ENCODE data around the gene FAM180B. TPM values are rescaled to one million over a fixed set of nuclear protein-coding genes. Genes with fewer than 3 reads are reported as not detected.

The FAM180B gene
- total RNA-seq, 4 donors from 2014 or later = not detected

DNA sequence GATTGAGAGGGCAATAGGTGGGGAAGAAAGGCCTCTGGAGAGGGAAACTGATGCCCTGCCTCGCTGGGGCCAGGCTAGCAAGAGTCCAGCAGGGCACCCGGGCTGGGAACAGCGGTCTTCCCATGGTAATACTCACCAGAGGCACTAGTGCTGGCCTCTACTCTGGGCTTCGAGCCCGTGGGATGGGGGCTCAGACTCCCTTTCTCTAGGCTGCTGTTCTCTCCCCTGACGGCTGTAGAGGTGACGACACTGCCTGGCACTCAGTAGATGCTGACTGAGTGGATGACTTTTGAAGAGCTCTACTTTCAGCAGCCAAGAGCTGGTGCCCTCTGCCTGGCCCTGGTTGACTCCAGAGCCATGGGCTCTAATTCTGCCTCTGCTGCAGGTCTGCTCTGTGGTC is 8.6 kb downstream of the FAM180B start:
- intact Hi-C loops (cut with DNase I; ENCODE audit: low total_unique reads) = no loop called here

DNA sequence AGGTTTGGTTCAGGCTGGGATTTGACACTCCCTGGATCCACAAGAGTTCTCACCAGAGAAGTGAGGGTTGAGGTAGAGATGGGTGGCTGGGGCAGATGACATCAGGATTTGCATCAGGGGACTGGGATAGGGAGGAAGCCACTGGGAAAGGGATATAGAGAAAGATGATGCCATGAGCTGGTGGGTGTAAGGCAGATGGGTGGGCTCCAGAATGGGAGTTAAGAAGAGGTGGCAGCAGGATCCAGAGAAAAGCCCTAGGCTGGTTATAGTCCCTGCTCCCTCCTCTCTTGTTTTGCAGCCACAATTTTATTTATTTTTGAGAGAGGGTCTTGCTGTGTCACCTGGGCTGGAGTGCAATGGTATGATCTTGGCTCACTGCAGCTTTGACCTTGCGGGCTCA is 9.5 kb downstream of the FAM180B start:
- intact Hi-C loops (cut with DNase I; ENCODE audit: low total_unique reads) = no loop called here
- ATAC-seq (no peak), DNase-seq (no peak)

More for the DNA sequence above, 8.6 kb downstream of the FAM180B start:
- in situ Hi-C loops (cut with MboI; ENCODE audit: low sequenced_read_pairs in 4 of 4) = no loop called here
- no peak for DNase-seq
- TF ChIP-seq, protein P1, sequence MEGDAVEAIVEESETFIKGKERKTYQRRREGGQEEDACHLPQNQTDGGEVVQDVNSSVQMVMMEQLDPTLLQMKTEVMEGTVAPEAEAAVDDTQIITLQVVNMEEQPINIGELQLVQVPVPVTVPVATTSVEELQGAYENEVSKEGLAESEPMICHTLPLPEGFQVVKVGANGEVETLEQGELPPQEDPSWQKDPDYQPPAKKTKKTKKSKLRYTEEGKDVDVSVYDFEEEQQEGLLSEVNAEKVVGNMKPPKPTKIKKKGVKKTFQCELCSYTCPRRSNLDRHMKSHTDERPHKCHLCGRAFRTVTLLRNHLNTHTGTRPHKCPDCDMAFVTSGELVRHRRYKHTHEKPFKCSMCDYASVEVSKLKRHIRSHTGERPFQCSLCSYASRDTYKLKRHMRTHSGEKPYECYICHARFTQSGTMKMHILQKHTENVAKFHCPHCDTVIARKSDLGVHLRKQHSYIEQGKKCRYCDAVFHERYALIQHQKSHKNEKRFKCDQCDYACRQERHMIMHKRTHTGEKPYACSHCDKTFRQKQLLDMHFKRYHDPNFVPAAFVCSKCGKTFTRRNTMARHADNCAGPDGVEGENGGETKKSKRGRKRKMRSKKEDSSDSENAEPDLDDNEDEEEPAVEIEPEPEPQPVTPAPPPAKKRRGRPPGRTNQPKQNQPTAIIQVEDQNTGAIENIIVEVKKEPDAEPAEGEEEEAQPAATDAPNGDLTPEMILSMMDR (IDR thresholded peaks at IDR 0.05 in 4 of 5, conservative IDR thresholded peaks at IDR 0.05 in 1 of 5) = no peak
- no peak for TF ChIP-seq POLR2A (IDR thresholded peaks at IDR 0.05)
- Histone ChIP-seq H3K4me1 (peaks cover 4 to 9% of the 10 kb centered on the region in 2 donors), H3K4me3 (no peak overlapping the region), H3K36me3 (no peaks in the 10 kb centered on the region), H3K27me3 (peaks cover 23 to 45% (median 39%) of the 10 kb centered on the region in 3 donors), H3K9me3 (no peaks in the 10 kb centered on the region), H3K27ac (no peak overlapping the region)
- no peak for ATAC-seq

DNA sequence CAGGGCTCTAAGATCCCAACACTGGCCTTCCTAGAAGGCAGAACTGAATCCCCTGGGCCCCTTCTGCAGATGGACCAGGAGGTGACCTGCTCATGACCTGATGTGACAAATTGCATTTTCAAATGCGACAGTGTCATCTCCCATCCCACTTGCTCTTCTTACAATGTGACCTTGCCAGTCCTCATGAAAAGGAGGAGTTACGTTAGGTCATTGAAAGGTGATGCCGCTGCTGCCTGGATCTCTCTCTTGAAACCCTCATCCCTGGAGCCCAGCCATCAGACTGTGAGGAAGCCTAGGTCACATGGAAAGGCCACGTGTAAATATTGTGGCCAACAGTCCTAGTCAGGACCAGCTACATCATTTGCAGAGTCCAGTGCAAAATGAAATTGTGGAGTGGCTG is 13.4 kb downstream of the FAM180B start:
- H3K9me3 ChIP-seq = no peaks in the 10 kb centered on the region
- peaks cover 0 to 2% (median under 1%) of the 10 kb centered on the region in 3 donors for H3K27me3 ChIP-seq
- H3K4me3 ChIP-seq = no peak overlapping the region
- H3K4me1 ChIP-seq = no peaks in the 10 kb centered on the region
- TF ChIP-seq, protein P1 (IDR thresholded peaks at IDR 0.05 in 4 of 5, conservative IDR thresholded peaks at IDR 0.05 in 1 of 5) = no peak
- TF ChIP-seq POLR2A (IDR thresholded peaks at IDR 0.05) = no peak
- intact Hi-C loops (cut with DNase I; ENCODE audit: low total_unique reads) (no loop called here), in situ Hi-C loops (cut with MboI; ENCODE audit: low sequenced_read_pairs in 4 of 4) (no loop called here)
- H3K27ac ChIP-seq = no peak overlapping the region
- DNase-seq = no peak
- ATAC-seq = peak in 1 of 2 donors; percentile 24
- no peaks in the 10 kb centered on the region for H3K36me3 ChIP-seq

More for the DNA sequence above, 9.5 kb downstream of the FAM180B start:
- H3K36me3 ChIP-seq = no peaks in the 10 kb centered on the region
- no peaks in the 10 kb centered on the region for H3K9me3 ChIP-seq
- TF ChIP-seq, protein P1 (IDR thresholded peaks at IDR 0.05 in 4 of 5, conservative IDR thresholded peaks at IDR 0.05 in 1 of 5) = no peak
- TF ChIP-seq POLR2A (IDR thresholded peaks at IDR 0.05) = no peak
- in situ Hi-C loops (cut with MboI; ENCODE audit: low sequenced_read_pairs in 4 of 4) = no loop called here
- H3K4me3 ChIP-seq = no peak overlapping the region
- peaks cover 21 to 39% (median 33%) of the 10 kb centered on the region in 3 donors for H3K27me3 ChIP-seq
- peaks cover 4 to 9% of the 10 kb centered on the region in 2 donors for H3K4me1 ChIP-seq
- H3K27ac ChIP-seq = no peak overlapping the region

DNA sequence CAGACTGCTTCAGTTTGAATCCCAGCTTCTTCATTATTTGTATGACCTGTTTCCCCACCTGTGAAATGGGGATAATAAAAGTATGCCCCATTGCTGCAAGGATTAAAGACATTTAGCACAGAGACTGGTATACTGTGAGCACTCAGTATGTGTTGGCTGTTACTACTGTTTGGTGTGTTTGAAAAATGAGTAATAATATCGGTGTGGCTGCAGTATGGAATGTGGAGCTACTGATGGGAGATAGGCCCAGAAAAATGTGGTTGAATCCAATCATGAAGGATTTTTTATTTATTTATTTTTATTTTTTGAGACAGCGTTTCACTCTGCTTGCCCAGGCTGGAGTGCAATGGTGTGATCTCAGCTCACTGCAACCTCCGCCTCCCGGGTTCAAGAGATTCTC is 16.8 kb downstream of the FAM180B start:
- ATAC-seq = no peak

DNA sequence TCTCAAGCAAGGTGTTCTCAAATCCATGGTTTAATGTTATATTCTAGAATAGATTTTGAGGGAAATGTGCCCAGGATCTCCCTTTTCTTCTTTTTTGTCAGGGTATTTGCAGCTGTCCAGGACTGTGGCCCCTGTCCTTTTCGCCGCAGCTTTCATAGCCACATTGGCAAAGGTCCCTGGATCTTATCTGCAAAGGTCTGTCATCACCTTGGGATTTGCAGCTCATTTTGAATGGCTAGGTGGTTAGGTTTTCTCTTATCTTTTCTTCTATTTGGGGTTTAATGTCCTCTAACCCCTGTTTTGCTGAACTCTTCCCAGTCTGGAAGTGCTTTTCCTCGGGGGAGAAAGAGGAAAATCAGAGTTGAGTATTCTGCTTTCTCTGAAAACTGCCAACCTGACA is 19.4 kb downstream of the FAM180B start:
- H3K4me1 ChIP-seq = no peaks in the 10 kb centered on the region
- DNase-seq = no peak
- no peaks in the 10 kb centered on the region for H3K36me3 ChIP-seq
- H3K4me3 ChIP-seq = no peak overlapping the region
- intact Hi-C loops (cut with DNase I; ENCODE audit: low total_unique reads) = no loop called here
- no peak for ATAC-seq
- no peaks in the 10 kb centered on the region for H3K27me3 ChIP-seq
- no peak for TF ChIP-seq POLR2A (IDR thresholded peaks at IDR 0.05)
- TF ChIP-seq, protein P1 (IDR thresholded peaks at IDR 0.05 in 4 of 5, conservative IDR thresholded peaks at IDR 0.05 in 1 of 5) = no peak
- H3K9me3 ChIP-seq = no peaks in the 10 kb centered on the region
- no peak overlapping the region for H3K27ac ChIP-seq
- in situ Hi-C loops (cut with MboI; ENCODE audit: low sequenced_read_pairs in 4 of 4) = no loop called here

More for the DNA sequence above, 16.8 kb downstream of the FAM180B start:
- no peak for DNase-seq
- Histone ChIP-seq H3K27me3 (no peaks in the 10 kb centered on the region), H3K4me3 (no peak overlapping the region), H3K27ac (no peak overlapping the region), H3K36me3 (no peaks in the 10 kb centered on the region), H3K9me3 (no peaks in the 10 kb centered on the region), H3K4me1 (no peaks in the 10 kb centered on the region)
- in situ Hi-C loops (cut with MboI; ENCODE audit: low sequenced_read_pairs in 4 of 4) = no loop called here
- TF ChIP-seq POLR2A (IDR thresholded peaks at IDR 0.05) = no peak
- intact Hi-C loops (cut with DNase I; ENCODE audit: low total_unique reads) = no loop called here
